HG03280 (cell line): ENCODE data around the gene FAT1.

Experiments
- ATAC-seq: cut with Tn5 transposase; IDR thresholded peaks from one replicate; pipeline ENCODE4 v1.9.1; 2021; ENCODE audit warnings: mild to moderate bottlenecking, moderate library complexity; ENCODE audit not compliant: unreplicated experiment

The FAT1 gene

DNA sequence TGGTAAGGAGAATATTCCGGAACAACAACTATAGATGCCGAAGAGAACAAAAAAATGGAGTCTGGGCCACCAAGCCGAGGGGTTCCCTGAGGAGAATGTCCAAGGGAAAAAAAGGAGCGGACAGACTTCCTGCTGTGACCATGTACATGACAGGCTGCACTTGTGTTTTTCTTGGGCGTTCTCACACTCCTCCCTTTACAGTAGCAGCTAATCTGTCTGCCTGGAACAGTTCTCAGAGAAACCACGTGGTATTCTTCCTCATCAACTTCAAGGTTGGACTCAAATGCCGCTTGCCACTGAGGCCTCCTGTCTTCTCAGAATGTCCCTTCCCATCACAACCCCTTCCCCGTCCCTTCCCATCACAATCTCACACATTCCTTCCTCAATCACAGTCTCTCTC lies 137.5 kb downstream of the FAT1 start:
- no peak for ATAC-seq

DNA sequence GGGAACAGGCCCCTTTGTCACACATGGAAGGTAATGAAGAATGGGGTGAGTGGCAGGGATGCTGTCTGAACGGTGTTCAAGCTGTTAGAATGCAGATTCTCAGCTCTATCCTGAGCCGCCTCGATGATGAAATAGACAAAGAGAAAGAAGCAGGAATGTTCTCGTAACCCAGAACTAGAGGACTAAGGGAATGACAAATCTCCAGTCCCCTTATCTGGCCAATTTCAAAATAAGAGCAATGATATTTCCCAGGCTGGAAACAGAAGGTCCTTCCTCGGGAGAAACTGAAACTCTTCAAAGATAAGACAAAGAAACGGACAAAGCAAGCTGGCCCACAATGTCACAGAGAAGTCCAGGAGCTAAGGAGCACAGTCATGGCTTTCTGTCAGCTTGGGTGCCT lies 138.7 kb downstream of the FAT1 start:
- ATAC-seq, result no peak

DNA sequence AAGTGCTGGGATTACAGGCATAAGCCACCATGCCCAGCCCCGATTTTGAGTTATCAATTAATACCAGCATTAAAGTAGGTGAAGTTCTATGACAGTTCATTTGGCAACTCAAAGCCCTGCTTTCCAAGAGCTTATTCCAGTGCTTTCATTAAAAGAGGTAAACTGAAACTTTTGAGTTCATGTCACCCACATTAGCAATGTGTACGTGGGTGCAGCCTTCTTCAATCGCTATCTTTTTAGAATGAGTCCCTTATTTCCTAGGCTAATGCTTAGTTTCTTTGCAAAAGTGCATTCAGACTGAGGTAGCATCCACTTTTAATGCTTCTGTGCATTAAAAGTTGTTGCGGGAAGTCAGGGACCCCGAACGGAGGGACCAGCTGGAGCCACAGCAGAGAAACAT lies 142.2 kb downstream of the FAT1 start:
- ATAC-seq, result no peak

DNA sequence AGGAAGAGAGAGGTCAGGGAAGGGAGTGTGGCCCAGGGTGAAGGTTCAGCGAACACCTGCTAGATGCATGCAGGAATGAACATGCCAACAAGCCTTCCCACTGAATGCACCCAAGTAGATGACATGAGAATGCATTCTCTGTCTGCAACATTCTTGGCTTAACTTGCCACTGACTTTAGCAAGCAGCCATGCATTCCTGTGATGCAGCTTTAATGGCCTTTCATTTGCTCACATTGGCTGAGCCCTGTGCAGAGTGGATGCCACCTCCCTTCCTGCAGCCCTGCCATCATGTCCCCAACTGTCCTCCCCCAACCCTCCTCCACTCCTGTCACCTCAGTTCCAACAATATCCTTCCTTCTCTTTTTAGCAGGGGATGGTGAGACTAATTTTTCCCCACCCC lies 143.0 kb downstream of the FAT1 start:
- ATAC-seq, result no peak

DNA sequence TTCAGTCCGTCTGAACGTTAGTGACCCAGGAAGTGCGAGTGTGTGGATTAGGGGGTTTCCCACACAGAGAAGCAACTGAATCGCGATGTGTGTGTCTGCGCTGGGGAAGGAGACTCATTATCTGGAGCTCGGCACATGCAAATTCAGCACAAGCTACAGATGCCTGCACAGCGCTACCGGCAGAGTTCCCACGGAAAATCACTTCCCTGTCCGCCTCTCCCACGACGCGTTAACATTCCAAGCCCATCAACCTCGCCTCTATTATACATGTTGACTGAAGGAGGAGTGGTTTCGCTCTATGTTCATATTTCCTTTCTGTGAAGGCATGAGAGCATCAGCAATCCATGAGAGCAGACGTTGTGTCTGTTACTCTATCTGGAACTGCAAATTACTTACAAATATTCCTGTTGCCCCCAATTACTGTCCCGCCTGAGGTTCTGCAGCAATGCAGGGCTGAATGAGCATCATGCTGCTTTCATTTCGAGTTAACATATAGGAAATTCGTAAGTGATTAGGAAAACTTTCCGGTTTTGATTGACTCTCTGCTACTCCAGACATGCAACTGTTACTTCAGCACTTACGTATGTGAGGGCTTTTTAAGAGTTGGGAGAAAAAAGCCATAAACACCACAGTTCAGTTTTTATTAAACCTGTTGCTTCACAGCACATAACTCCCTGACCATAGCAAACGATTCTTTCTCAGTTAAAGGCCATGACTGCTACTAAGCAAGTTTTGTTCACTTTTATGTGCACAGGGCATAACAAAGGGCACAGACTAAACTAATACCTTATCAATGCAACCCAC lies 153.3 kb downstream of the FAT1 start:
- no peak for ATAC-seq

DNA sequence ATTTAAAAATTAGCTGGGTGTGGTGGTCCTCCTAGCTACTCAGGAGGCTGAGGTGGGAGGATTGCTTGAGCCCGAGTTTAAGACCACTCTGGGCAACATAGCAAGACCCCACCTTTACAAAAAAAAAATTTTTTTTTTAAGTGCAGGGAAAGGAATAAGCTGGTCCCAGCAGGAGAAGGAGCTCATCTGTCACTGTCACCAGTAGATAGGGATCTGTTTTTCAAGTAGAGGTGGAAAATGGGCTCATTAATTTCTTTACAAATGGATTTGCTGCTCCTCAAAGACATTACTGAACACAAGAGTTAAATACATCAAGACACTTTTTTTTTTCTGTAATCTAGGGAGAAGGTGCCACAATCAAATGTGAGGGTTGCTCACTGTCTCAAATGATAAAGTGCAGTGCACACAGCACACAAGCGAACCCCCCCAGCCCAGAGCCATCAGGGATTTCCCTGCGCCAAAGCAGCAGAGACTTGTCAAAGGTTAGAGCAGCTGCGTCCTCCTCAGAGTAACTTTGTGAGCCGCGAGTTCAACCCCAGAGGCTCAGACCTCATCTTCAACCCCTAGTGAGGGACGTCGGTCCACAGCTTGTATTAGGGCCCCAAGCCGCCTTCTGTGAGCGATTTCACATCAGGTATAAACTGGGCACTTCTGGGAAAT lies 154.0 kb downstream of the FAT1 start:
- ATAC-seq, result no peak

DNA sequence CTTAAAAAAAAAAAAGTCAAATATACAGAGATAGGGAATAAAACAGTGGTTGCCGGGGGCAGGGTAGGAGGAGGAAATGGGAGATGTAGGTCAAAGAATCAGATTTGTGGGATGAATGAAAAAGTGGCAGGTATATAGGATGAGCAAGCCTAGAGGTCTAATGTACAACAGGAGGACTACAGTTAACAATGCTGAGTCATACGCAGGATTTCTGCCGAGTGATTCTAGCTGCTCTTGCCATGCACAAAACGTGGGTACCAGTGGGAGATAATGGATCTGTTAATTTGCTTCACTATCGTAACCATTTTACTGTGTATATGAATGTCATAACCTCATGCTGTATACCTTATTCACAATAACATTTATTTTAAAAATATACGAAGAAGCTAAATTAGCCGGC lies 157.6 kb downstream of the FAT1 start:
- no peak for ATAC-seq

DNA sequence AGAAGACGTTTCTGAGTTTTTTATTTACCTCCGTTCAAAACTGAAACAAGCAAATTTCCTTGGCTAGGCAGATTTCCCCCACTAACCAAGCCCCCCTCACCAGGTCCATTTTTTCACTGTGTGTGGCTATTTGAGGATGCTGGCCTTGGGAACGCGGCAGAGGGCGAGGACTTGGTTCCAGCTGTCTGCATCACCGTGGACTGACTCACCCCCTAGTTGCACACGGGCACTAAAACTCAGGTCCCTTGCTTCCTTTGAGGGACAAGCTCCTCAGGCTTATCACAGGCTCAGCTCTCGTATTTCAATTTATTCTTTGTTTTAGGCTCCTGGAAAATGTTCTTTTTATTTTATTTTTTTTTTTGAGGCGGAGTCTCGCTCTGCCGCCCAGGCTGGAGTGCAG lies 159.9 kb downstream of the FAT1 start:
- no peak for ATAC-seq

DNA sequence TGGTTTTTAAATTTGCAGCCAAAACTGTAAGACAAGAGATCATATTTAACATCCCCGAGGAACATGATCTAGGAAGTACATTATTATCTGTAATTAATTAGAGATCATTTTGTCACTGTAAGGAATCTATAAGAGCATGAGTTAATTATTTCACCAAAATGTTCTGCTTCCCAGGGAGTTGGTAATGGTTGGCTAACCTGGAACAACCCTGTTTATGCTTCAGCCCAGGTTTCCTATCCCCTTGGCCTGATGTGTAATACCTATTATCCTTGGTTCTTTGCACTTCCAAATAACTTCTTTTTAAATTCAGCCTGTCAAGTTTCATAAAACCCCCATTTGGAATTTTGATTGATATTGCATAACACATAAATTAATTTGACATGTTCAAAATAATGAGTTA lies 161.9 kb downstream of the FAT1 start:
- ATAC-seq, result no peak

DNA sequence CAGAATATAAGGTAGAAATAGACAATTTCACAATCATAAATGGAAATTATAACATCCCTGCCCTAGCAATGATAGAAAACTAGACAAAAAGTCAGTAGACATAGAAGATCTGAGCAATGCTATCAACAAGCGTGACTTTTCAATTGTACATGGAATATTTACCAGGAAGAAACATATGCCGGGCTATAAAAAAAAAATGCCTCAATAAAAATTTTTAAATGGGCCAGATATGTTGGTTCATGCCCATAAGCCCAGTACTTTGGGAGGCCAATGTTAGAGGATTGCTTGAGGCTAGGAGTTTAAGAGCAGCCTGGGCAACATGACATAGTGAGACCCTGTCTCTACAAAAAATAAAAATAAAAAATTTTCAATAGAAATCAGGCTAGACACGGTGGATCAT lies 163.0 kb downstream of the FAT1 start:
- ATAC-seq, result no peak

DNA sequence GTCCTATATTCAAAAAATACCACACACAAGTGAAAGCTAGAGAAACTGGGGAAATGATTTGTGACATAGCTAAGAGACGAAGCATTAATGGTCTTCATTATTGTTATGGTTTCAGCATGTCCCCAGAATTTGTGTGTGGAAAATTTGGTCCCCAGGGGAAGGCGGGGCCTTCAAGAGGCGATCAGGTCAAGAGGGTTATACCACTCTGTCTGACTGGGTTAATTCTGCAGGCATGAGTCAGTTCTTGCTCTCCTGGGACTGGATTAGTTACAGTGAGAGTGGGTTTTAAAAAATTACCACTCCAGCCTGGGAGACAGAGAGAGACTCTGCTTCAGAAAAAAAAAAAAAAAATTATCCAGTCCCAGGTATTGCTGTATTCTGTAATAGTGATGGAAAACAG lies 166.2 kb downstream of the FAT1 start:
- ATAC-seq, result no peak

DNA sequence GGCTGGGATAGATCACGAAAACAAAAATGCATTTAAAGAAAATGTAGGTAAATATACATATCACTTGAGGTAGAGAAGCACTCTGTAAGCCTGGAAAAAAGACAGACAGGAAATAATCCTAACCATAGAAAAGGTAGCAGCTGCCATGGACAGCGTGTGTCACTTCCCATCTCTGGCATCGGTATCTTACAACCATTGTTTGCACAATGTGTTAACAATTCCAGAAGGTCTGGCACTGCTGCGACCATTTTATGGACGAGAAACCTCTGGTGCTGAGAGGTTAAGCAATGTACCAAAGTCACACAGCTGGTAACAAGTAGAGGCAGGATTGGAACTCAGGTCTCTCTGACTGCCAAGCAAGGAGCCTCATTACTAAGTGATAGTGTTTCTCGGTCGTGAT lies 166.6 kb downstream of the FAT1 start:
- ATAC-seq, result no peak

DNA sequence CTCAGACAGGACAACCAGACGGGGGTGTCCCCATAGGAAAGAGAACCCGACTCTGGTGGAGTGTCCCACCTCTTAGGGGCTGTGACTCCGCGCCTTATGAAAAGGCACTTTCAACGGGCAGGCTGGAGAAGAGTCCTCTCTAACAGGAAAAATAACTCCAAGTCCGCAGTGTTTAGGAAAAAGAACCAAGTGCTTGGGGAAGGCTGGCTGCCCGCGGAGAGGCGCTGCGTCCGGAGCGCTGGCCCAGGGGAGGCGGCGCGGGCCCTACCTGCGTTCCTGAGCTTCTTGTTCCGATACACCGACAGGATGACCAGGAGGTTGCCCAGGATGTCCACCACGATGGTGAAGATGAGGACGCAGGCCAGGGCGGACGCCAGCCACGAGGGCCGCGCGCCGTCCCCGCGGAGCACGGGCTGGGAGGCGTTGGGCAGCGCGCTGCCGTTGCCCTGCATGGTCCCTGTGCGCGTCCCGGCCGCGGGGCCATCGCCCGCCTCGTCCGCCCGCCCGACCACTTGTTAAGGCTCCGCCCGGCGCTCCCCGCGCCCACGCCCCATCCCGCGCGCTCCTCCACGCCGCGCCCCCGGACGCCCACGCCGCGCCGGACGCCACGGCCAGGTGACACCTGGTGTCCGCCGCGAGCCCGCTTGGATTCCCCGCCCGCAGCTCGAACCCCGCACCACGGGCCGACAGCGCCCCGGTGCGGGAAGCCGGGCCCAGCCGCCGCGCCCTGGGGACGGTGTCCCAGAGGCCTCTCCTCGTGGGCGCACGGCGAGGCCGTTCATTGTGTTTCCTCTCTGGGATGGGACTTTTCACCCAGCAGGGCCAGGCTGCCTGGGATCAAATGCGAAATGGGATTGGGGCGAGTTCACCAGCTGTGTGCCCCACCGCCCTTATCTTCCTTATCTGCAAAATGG lies 168.5 kb downstream of the FAT1 start, which contains the start of gene MTNR1A:
Gene MTNR1A, minus strand, starts transcription at position 654 of the 914 bp plus-strand sequence. Its CDS starts 202 bp downstream, at position 452.
- no peak for ATAC-seq

DNA sequence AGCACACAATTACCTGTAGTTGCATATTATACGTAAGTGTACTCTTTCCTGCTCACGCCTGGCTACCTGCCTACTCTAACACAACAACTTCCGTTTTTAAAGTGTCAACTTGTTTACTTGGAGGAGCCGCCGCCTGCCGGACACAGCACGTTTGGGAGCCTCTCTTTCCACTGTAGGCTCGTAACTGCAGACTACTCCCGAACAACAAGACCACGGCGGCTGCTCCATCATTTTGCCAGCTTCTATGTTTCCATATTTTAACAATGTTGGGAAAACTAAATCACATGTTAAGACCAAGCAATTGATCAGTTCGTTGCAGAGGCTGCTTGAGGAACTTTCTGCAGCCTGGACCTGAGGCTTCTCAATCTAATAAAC lies 169.1 kb downstream of the FAT1 start:
- ATAC-seq, result no peak

DNA sequence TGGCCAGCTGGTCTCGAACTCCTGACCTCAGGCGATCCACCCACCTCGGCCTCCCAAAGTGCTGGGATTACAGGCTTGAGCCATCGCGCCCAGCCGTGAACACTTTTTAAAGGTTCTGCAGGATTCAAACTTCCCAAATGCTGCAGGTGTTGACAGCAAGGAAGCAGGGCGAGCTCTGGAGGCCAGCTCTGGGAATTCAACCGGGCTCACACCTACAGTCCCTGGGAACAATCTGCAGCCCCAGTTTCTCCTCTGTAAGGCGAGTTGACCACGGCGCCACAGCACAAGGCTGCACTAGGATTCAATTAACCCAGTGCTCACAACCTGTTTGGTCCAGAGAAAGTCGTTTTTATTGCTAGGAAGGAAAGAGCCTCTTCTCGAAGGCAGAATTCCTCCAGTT lies 169.9 kb downstream of the FAT1 start:
- ATAC-seq, result no peak

DNA sequence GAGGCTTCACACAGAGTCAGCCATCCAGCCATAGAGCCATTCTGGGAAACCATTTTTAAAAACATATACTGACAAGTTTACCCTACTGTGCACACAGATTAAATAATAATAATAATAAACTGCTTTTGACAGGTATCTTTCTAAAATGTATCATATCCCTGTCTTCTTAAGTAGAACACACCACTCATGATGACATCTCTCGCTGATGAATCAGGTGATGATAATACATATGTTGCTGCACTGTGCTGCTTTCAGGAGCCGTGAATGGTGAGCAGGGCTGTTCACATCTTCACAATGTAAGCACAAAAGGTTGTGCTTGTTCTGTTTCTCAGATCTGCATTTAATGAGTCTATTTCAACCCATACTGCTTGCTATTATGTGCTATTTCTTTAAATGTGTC lies 171.8 kb downstream of the FAT1 start:
- no peak for ATAC-seq

DNA sequence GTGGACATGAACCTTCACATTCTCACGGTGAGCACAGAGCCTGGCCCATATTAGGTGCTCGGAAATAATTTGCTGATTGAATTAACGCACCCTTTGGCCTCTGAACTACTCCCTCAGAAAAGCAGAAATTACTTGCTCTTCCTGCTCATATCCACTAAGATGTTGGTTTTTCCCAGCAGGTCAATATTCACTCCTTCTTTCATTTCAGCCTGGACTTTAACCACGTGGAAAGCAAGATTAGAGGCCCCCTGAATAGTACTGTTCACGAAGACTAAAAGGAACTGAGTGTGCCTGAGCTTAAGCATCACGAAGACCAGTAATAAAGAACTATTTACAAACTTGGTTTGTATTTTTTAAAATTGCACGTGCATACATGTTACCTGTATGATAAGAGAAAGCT lies 178.2 kb downstream of the FAT1 start:
- no peak for ATAC-seq

DNA sequence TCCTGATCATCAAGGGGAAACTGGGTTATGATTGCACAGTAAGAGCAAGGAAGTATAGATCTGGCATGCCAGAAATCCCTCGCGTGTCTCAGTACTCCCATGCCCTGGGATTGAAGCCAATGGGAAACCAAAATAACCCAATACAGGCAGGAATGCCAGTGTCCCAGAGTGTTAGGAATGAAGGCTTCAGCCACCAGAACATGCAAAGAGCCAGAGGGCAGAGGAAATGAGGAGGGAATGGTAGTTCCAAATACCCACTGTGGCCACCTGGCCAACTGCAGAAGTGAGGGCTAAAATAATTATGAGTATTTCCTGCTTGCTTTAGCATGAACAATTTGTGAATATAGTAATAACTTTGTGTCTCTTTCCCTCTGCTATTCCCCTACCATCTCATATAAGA lies 180.4 kb downstream of the FAT1 start:
- no peak for ATAC-seq

DNA sequence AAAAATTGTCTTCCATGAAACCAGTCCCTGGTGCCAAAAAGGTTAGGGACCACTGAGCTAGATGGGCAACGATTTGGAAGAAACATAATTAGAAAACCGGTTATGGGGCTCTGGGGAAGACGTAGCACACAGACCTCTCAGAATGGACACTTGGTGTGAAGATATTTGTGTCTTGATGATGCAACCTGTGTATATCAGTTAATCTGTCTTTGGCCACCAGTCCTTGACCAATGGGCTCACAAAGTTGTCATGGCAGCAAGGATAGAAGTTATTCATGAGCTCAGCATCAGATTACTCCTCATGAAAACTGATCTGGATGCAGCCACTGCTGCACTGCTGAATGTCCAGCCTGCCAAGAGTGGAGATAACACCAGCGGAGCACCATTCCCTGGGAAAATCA lies 181.9 kb downstream of the FAT1 start:
- ATAC-seq, result no peak

DNA sequence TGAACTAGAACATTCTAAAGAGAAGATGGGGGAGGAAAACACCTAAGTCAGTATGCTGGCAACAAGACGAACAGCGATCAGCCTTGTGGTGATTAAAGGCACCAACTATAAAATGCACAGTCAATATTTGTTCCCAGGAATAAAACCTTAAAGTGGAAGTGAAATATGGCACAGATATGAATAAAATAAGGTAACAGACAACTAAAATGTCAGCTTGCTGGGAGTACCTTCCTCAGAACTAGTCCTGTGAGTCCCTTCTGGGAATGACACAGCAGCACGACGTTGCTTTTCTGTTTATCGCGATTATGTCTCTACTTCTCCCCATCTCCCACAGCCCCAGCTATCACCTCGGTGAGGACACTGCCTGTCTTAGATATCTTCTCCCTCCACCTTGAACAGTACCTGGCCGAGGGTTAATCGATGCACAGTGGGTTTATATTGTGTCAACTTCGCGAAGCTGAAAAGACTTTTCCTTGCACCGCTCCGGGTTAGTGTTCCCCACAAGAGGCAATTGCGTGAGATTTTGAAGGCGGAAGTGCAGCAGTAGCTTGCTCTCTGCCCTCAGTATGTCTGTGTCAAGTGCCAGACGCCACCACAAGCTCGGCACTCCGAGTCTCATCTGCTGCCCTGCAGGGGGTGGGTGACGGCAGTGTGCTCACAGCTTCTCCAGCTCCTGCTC lies 185.7 kb downstream of the FAT1 start:
- no peak for ATAC-seq
